Stimulated activated CD8-positive, alpha-beta memory T cell treated with anti-CD3 and anti-CD28 coated beads, Interleukin-15, amount 100 ng/mL, for 24 hours (primary cell): ENCODE measurements around the gene IL2.

Experiments
- DNase-seq: peaks from one replicate; pipeline ENCODE4 v3.0.0-alpha.2; 2020; ENCODE audit warnings: low read depth

The IL2 gene

DNA sequence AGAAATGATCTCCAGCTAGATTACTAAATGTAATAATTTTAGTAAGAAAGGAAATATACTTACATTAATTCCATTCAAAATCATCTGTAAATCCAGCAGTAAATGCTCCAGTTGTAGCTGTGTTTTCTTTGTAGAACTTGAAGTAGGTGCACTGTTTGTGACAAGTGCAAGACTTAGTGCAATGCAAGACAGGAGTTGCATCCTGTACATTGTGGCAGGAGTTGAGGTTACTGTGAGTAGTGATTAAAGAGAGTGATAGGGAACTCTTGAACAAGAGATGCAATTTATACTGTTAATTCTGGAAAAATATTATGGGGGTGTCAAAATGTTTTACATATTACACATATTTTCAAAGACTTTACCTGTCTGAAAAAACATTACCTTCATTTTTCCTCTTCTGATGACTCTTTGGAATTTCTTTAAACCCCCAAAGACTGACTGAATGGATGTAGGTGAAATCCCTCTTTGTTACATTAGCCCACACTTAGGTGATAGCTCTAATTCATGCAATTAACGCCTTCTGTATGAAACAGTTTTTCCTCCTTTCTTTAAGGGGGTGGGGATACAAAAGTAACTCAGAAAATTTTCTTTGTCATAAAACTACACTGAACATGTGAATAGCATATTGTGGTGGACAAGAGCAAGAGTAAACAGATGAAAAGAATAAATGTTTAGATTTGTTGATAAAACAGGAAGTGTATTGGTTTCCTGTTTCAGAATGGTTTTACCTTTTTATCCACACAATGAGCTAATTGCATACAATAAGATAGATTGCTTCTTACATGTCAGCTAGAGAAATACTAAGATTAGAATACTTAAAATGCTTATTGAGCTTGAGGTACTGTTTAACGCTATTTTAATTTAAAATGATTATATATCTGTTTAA lies at the start of gene IL2:
IL2 (minus strand) TSS at position 495 of the 886 bp plus-strand sequence; CDS start at position 210, 285 bp downstream.
- no peak for DNase-seq

DNA sequence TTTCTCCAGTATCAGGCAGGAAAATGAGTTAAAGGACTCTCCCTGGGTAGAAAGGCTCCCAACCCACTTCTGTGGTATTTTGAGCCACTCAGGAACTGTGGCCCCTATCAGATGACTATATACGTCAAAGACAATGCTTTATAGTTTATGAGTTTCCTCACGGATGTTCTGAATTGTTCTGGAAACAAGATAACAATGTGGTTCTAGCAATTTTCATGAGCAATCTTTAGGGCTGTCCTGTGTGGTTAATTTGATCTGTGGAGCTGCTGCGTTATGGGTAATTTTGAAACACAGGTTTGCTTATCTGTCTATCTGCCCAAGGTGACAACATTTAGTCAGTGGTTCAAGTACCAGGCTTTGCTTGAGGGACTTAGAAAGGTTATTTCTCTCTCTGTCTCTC lies 46.7 kb upstream of the IL2 start:
- no peak for DNase-seq

DNA sequence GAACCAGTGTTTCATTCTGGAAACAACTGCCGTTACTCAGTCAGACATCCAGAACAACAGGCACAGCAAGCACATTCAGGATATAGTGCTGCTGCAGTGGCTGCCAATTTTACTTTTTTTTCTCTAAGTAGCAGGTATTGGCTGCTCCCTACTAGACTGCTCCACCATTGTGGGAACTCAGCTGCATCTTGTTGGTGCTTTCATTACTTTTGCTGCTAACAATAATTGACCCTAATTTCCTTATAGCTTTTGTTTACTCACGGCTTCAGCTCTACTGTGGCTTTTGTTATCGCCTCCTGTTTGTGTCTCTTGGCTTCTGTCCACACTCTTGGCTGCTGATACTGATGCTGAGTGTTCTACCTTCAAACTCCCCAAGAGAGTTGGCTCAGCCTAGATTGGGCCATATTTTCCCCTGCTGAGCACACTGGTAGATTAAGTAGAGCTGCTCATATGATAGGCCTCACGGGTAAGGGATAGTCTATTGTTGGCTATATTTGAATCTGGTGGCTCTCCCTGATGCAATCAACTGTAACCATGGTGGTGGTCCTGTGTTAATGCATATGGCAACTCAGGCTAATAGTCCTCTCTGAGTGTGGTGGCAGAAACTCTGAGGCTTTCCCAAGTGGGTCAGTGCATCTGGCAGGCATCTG lies 44.5 kb upstream of the IL2 start:
- no peak for DNase-seq

DNA sequence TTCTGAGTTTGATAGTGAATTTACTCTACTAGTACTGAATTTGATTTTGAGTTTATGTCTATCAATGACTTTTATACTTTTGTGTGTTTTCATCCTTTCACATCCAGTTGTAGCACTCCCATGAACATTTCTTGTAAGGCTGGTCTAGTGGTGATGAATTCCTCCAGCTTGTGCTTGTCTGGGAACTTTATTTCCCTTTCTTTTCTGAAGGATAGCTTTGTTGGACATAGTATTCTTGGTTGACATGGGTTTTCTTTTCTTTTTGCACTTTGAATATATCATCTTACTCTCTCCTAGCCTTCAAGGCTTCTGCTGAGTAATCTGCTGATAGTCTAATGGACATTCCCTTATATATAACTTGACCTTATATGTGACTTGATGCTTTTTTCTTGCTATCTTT lies 32.5 kb upstream of the IL2 start:
- no peak for DNase-seq

DNA sequence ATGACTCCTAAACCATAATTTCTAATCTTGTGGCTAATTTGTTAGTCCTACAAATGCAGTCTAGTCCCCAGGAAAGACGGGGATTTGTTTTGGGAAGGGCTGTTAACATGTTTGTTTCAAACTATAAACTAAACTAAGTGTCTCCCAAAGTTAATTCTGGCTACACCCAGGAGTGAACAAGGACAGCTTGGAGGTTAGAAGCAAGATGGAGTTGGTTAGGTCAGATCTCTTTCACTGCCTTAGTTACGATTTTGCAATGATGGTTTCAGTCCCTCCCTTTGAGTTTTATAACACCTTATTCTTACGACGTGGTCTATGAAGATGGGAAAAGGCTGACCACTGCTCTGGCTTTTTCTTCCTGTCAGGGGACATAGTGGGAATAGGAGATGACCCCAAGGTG lies 27.0 kb upstream of the IL2 start:
- DNase-seq = no peak

DNA sequence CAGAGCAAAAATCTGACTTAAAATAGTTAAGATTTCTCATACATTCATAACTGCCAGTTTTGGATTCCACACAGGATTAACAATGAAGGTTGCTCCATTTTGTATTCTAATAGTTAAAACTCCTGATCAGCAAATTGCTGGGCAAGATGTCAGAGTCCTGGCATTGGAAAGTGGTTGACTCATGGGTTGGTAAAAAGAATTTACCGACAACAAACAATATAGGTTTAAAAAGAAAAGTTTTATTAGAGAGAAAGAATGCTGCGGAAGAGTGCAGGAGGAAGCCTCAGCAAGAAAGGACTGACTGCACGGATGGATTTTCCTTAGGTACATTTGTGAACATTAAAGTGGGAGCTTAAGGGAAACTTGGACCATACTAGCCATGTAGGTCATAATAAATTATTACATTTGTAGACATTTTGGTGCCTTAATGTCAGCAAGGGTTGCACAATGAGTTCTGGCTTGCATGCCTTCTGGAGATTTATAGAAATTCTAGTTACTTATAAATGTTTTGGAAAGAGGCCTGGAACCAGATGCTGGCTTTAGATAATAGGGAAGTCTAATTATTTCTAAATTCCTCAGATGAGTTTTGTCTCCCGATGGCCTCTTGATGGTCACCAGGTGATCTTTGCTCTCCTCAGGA lies 25.4 kb upstream of the IL2 start:
- no peak for DNase-seq

DNA sequence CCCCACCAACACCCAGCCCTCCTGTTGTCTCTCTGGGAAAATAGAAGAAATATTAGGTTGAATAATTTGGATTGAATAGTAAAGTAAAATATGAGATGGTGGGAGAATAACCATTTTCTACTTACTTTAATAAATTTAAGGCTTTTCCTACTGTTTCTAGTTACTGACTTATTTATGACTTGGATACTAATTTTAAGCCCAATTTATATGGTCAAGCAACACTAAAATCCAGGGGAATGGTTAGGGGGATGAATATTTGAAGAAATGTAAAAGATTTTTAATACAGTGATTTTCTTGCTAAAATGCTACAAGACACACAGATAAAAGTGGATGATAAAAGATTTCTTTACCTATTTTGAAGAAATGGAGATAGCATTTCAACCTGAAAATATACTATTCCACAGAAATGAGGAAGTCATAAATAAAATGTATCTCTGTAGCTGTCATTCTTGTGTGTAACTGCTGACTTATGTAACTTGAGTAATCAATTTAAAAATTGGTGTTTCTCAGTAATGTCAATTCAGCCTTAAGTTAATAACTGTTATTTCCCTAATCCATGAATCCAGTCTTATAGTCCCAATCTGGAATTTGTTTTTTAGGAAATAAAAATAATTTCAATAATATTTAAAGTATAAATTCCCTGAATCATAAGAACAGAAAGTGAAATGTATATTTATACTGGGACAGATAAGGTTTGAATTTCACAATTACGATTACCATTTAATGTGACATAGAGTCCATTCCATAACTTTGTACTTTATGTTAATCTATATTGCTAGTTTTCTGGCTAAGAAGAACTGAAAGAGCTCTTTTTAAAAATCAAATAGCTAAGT lies 24.3 kb upstream of the IL2 start:
- DNase-seq = no peak

DNA sequence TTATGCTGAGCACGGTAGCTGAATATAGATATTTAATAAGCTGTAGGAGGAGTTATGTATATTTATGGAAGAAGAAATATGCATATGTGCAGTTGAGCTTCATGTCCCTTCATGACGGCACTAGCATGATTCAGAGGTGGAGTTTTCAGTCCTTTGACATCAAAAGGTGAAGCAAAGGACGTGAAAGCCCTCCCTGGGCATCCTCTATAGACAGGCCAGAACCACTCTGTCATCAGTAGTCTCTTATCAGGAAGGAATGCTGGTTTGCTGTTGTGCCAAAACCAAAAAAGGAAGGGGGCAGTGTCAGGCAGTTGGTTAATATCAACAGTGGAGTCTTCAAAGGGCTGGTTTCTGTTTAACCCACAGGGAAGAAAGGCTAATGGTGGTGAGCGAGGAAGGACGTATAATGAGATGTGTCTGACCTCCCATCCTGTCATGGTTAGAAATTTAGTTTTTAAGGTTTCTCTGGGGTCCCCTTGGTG lies 23.5 kb upstream of the IL2 start:
- no peak for DNase-seq

DNA sequence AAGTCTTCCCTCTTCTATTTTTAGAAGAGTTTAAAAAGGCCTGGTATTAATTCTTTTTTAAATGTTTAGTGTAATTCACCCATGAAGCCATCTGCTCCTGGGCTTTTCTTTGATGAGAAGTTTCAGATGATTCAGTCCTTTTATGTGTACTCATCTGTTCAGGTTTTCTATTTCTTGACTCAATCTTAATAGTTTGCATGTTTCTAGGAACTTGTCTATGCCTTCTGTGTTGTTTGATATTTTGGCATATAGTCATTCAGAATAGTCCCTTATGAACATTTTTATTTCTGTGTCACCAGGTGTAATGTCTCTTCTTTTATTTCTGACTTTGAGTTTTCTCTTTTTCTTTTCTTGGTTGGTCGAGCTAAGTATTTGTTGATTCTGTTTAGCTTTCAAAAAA lies 20.2 kb upstream of the IL2 start:
- DNase-seq = no peak

DNA sequence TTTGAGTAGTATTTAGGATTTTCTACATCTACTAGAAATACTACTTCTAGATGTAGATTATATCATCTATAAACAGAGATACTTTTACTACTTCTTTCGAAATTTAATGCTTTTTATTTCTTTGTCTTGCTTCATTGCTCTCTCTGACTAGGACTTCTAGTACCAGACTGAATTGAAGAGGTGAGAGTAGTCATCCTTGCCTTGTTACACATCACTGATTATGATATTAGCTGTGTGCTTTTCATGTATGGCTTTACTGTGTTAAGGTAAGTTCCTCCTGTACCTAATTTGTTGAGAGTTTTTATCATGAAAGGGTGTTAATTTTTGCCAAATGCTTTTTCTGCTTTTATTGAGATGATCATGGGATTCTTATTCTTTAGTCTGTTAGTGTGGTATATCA lies 19.6 kb upstream of the IL2 start:
- no peak for DNase-seq

DNA sequence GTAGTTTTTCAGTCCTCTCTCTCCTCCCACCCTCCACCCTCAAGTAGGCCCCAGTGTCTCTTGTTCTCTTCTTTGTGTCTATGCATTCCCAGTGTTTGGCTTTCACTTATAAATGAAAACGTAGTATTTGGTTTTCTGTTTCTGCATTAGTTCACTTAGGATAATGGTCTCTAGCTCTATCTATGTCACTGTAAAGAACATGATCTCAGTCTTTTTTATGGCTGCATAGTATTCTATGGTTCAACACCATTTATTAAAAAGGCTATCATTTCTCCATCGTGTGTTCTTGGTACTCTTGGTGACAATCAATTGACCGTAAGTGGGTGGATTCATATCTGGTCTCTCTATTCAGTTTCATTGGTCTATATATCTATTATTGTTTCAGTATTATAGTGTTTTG lies 18.7 kb upstream of the IL2 start:
- DNase-seq = no peak

DNA sequence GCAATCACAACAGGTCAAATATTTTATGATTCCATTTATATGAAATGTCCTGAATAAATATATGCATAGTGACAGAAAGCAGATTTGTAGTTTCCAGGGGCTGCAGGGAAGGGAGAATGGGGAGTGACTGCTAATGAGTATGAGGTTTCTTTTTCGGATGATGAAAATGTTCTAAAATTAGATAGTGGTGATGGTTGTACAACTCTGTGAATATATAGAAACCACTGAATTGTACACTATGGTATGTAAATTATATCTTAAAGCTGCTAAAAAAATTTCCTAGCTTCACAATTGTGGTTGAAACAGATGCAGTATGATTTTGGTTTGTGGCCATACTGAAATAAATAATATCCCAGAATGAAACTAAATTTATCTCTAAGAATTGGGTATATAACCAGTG lies 12.9 kb upstream of the IL2 start:
- no peak for DNase-seq

DNA sequence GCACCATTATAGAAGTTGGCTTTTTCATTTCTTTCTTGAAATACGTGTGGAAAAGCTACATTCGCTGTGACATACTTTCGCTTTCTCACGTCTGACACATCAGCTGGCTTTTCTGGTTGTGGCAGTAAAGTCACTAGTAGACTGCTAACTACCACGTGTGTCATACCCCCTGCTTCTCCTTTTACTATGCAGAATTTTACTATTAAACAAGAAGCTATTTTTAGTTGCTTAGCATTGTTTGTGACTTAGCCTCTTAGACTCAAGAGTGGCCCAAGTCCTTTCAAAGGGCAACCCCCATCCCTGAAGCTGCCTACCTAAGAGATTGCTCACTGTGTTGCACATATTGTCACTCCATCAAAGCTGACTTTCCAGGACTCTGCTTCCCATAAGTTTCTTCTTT lies 2.1 kb upstream of the IL2 start:
- DNase-seq = no peak

DNA sequence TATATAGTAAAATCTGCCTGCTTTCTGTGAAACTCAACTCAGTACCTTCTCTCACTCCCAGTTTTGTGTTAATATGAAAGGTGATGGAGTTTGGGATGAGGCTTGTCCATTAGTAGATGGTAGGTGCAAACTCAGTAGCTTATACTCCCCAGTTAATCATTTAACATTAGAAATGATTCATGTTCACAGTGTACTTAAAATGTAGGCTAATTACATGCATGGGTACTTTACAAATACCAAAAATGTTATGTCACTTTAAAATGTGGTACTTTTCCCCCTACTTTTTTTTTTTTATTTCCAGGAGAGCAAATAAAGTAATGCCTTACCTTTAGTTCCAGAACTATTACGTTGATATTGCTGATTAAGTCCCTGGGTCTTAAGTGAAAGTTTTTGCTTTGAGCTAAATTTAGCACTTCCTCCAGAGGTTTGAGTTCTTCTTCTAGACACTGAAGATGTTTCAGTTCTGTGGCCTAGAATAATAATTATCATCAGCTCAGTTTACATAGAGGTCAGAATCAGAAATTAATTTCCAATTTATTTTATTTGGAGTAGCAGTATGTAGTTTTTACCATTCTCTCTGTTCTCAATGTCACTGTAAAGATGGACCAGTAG lies 3.0 kb downstream of the IL2 start:
- DNase-seq = no peak

DNA sequence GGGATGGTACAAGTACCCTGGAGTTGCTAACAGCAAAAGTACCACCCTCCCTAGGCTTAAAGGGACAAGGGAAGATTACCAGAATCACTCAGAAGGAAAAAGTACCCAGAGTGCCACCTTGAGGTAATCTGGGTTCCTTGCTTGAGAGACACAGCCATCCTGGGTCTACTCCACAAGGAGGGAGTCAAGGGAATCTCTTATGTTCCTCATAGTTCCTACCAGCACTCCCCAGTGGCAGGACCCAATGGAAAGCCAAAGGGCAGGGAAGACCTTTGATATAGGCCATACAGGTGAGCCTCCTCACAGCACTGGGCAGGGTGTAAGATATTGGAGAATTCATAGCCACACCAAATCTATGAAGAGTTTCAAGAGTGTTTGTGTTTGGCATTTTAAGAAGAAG lies 5.7 kb downstream of the IL2 start:
- no peak for DNase-seq

DNA sequence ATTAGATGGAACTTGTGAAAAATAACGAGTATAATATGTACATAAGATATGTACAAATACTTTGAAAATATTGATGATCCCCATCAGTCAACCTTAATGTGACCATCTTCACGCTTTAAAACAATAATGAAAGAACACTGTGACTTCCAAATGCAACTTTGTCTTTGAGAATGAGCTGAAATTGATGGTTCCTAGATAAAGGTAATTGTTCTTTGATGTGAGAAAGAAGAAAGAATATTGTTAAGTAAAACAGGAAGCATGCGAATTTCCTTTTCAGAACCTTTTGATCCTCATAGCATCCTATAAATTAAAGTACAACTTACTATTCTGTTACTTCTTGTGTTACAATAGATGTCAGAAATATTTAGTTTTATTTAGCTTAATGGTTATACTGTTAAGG lies 22.2 kb downstream of the IL2 start:
- DNase-seq = no peak

DNA sequence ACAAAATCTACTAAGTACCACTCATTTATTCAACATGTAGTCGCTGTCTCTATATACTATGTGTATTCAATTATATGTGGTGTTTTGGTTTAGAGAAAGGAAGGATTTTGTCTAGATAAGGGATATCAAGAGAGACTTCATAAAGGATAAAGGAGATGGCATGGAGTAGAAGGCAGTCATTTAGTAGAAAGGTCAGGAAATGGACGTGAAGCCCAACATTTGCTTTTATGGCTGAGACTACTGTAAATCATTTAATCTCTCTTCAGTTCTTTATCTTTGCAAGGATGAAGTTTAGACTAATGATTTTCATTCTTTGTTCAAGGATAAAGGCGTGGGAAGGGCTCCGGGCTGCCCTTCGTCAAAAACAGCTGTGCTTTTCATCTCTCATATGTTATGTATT lies 25.2 kb downstream of the IL2 start:
- no peak for DNase-seq

DNA sequence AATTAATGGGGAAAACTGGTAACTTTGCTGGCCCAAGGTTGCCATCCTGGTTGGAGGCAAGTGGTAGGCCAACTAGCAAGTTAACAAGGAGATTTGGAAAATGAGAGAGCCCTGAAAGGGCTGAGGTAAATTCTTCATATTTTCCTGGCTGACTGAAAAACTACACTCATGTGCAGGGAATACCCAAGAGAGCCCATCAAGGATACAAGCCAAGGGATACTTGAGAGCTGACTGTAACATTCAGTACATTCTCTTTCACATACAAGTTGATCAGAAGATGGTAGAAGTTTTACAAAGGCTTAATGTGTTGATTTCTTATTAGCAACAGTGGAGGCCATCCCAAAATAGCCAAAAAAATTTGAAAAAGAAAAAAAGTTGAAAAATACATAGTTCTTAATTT lies 33.3 kb downstream of the IL2 start:
- no peak for DNase-seq

DNA sequence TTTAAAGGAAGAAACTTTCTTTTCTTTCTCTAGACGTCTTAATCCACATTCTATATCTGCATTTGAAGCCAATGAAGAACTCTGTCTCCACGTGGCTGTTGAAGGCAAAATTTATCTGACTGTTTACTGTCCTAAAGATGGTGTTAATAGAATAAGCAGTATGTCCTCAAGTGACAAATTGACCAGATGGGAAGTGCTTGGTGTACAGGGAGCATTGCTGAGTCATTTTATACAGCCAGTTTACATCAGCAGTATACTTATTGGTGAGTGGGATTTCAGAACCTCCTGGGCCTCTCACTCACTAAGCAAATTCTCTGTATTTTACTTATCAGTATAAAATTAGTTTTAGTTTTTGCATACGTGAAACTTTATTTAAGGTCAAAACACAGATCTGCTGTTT lies 44.0 kb downstream of the IL2 start:
- no peak for DNase-seq

DNA sequence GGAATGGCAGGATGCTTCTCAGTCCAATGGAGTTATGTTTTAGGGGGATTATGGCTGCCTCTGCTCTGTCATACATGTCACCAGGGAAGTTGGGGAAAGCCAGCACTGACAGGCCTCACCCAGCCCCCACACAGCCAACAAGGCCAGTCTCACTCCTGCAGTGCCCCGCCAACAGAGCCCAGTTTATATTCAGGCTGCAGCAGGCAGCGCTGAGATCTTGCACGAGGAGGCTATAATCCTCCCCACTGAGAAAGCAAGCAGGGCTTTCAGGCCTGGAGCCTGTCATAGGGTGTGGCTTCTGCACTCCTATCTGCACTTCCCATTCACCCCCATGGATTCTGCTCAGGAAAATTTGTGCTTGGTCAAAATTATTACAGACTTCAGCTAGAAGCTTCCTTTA lies 52.7 kb downstream of the IL2 start:
- no peak for DNase-seq
